NCI-H1694 treated with DMSO at 0.1 percent for 48 hours (cell line): ENCODE data around the gene GNAQ.

Experiments
- DNase-seq: peaks from one replicate; lab custom pipeline; 2025; lab: John Stamatoyannopoulos, UW

Gene GNAQ

GRCh38 chr9:77843076-77843870 lies 188.3 kb downstream of the GNAQ start:
- DNase-seq: no peak

- no peak for DNase-seq
These were observed 189.7 kb downstream of the GNAQ start for GRCh38 chr9:77841739-77842386.

- no peak for DNase-seq
These were observed 192.0 kb downstream of the GNAQ start for GRCh38 chr9:77839459-77840140.

GRCh38 chr9:77838986-77839385 lies 192.6 kb downstream of the GNAQ start:
- no peak for DNase-seq

- DNase-seq: no peak
These were observed 196.6 kb downstream of the GNAQ start for GRCh38 chr9:77834898-77835488.

- DNase-seq: no peak
These were observed 197.8 kb downstream of the GNAQ start for GRCh38 chr9:77833561-77834429.

- no peak for DNase-seq
These were observed 199.0 kb downstream of the GNAQ start for GRCh38 chr9:77832639-77833038.

GRCh38 chr9:77831781-77832180 lies 199.8 kb downstream of the GNAQ start:
- no peak for DNase-seq

- no peak for DNase-seq
These were observed 200.9 kb downstream of the GNAQ start for GRCh38 chr9:77830618-77831285.

GRCh38 chr9:77829420-77829819 lies 202.2 kb downstream of the GNAQ start:
- no peak for DNase-seq

GRCh38 chr9:77827104-77827784 lies 204.4 kb downstream of the GNAQ start:
- no peak for DNase-seq

- no peak for DNase-seq
These were observed 205.0 kb downstream of the GNAQ start for GRCh38 chr9:77826621-77827020.

GRCh38 chr9:77826116-77826515 lies 205.5 kb downstream of the GNAQ start:
- no peak for DNase-seq

GRCh38 chr9:77825361-77825760 lies 206.2 kb downstream of the GNAQ start:
- no peak for DNase-seq

GRCh38 chr9:77820293-77820954 lies 211.2 kb downstream of the GNAQ start:
- DNase-seq: no peak

GRCh38 chr9:77819657-77820056 lies 212.0 kb downstream of the GNAQ start:
- no peak for DNase-seq

GRCh38 chr9:77817590-77818311 lies 213.9 kb downstream of the GNAQ start:
- no peak for DNase-seq

- no peak for DNase-seq
These were observed 214.8 kb downstream of the GNAQ start for GRCh38 chr9:77816641-77817341.

GRCh38 chr9:77815260-77815659 lies 216.4 kb downstream of the GNAQ start:
- no peak for DNase-seq
